HEK293T (cell line): Measurements from ENCODE around the gene RASL11A.
"Not testable (repeated sequence)": the region's sequence is repeated elsewhere in the genome, so short reads cannot be mapped to it uniquely, and the experiment has no call there.

Experiments used
- ARNT ChIP-seq: fragments of 450-650 bp; IDR thresholded peaks from 2 replicates; pipeline ENCODE4 v1.6.1; 2017; ENCODE audit warnings: mild to moderate bottlenecking
- BHLHE40 ChIP-seq: fragments of 450-650 bp; IDR thresholded peaks from 2 replicates; pipeline ENCODE4 v1.6.1; 2016; ENCODE audit warnings: mild to moderate bottlenecking, moderate library complexity, borderline replicate concordance
- CTBP1 ChIP-seq: fragments of 450-650 bp; IDR thresholded peaks from 2 replicates; pipeline ENCODE4 v1.6.1; 2016; ENCODE audit warnings: borderline replicate concordance
- ELF4 ChIP-seq: fragments of 450-650 bp; IDR thresholded peaks from 2 replicates; pipeline ENCODE4 v1.6.1; 2017; ENCODE audit warnings: antibody characterized with exemption
- FOXA1 ChIP-seq: fragments of 450-650 bp; IDR thresholded peaks from 2 replicates; pipeline ENCODE4 v1.6.1; 2016; ENCODE audit warnings: mild to moderate bottlenecking
- FOXM1 ChIP-seq: fragments of 450-650 bp; IDR thresholded peaks from 2 replicates; pipeline ENCODE4 v1.6.1; 2017; ENCODE audit warnings: mild to moderate bottlenecking, borderline replicate concordance
- HDGF ChIP-seq: fragments of 450-650 bp; IDR thresholded peaks from 2 replicates; pipeline ENCODE4 v1.6.1; 2017; ENCODE audit warnings: antibody characterized with exemption, borderline replicate concordance
- NFRKB ChIP-seq: fragments of 450-650 bp; IDR thresholded peaks from 2 replicates; pipeline ENCODE4 v1.6.1; 2016; ENCODE audit warnings: mild to moderate bottlenecking, moderate library complexity
- SP1 ChIP-seq: fragments of 450-650 bp; IDR thresholded peaks from 2 replicates; pipeline ENCODE4 v1.6.1; 2017
- SUZ12 ChIP-seq: fragments of 450-650 bp; IDR thresholded peaks from 2 replicates; pipeline ENCODE4 v1.6.1; 2016; ENCODE audit warnings: mild to moderate bottlenecking
- TARDBP ChIP-seq: fragments of 450-650 bp; IDR thresholded peaks from 2 replicates; pipeline ENCODE4 v1.6.1; 2016

GRCh38 chr13:27322443-27322842, 51.8 kb downstream of the RASL11A start:
- not testable (repeated sequence) for TF ChIP-seq BHLHE40, ELF4, SP1, HDGF, CTBP1, FOXA1, ARNT, TARDBP, FOXM1, SUZ12, NFRKB
